ENCODE measurements around the gene RHOBTB3. TPM values are rescaled to one million over a fixed set of nuclear protein-coding genes. Genes with fewer than 3 reads are reported as not detected.

The RHOBTB3 gene
- total RNA-seq, 1 experiment from 2014 or later, result 84.3 TPM

DNA sequence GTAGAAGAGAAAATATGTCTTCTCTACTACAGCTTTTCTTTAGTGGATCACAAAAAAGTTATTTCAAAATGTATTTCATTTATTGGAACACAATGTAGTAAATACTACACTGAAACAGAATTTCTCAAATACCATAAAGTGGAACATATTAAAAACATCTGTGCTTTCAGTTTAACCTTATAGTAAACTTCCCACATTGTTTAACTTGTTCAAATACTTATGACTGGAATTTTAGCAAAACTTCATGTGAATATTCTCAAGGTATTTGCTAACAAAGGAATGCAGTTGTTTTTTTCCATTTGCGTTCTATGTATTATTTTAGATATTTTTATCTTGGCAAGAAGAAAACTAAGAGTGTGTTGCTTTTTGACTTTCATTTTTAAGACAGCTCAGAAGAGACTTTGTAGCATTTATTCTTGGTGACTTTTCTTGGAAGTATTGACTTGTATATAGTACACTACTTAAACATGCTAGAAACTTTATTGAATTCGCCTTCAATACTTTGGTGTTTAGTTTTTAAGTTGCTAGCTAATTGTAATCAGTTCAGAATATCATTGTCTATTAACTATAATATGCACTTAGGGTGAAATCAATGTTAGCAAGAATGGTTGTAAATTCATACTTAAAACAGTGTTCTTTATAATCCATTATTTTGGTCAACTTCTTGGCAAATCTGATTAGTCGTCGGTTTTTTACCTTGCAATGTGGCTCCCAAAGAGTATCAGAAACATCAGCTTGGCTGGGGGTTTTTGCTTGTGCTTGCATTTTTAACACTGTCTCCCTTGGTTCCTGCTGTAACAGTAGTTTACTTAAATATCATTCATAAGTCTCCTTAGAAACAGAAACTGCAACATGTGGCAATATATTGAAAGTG is 5.0 kb upstream of the RHOBTB3 start:
- ATAC-seq (no peak), DNase-seq (ENCODE audit: low read depth, low spot score) (no peak)
- Histone ChIP-seq H3K27me3 (ENCODE audit: insufficient read depth, low read length) (no peaks in the 10 kb centered on the region), H3K4me2 (ENCODE audit: low read length) (peak overlapping the region; percentile 93; the same call in 1 of the 2 replicates), H3K9ac (ENCODE audit: low read length) (no peak overlapping the region), H3K79me2 (ENCODE audit: insufficient read depth, low read length) (no peaks in the 10 kb centered on the region), H3K9me3 (ENCODE audit: control insufficient read depth in 1 of 2, insufficient read depth in 1 of 2, low read depth in 1 of 2, low read length in 2 of 2) (no peaks in the 10 kb centered on the region), H3K36me3 (ENCODE audit: control insufficient read depth in 1 of 2, insufficient read depth in 2 of 2, low read length in 2 of 2) (no peaks in the 10 kb centered on the region), H3K27ac (ENCODE audit: low read depth, low read length) (no peak overlapping the region), H4K20me1 (ENCODE audit: insufficient read depth) (no peaks in the 10 kb centered on the region), H2AFZ (ENCODE audit: low read depth, low read length, poor library complexity, severe bottlenecking) (no peak overlapping the region), H3K4me1 (ENCODE audit: control insufficient read depth in 1 of 2, insufficient read depth in 2 of 2, low read length in 2 of 2) (peaks cover 43 to 50% of the 10 kb centered on the region in 2 experiments), H3K4me3 (replicated peaks in 1 of 2; ENCODE audit: low read depth in 1 of 2, low read length in 2 of 2) (no peak overlapping the region), H3K9me2 (ENCODE audit: insufficient read depth) (no peaks in the 10 kb centered on the region)
- intact Hi-C loops (cut with micrococcal nuclease), result no loop called here
- ChIA-PET CTCF (interaction anchor here (1.5 kb wide), 1 partner anchor 55 kb away, joined by 3 read pairs; no protein-coding TSS in a partner anchor), RAD21 (ENCODE audit: low non-redundant PET in 1 of 2, low total read pairs in 2 of 2, uncharacterized antibody in 2 of 2, unreplicated experiment in 2 of 2) (no interaction called here), POLR2A (no interaction called here)
- TF ChIP-seq FOSL1 (IDR thresholded peaks at IDR 0.05; ENCODE audit: low read depth), result no peak
- TF ChIP-seq TCF7L2 (IDR thresholded peaks at IDR 0.05; ENCODE audit: borderline replicate concordance, extremely low read depth, insufficient read depth, insufficient read length), result no peak
- TF ChIP-seq SP1 (IDR thresholded peaks at IDR 0.05; ENCODE audit: low read depth), result no peak
- TF ChIP-seq ELF1 (IDR thresholded peaks at IDR 0.05; ENCODE audit: borderline replicate concordance, low read depth), result no peak
- no peak for TF ChIP-seq EZH2phosphoT487 (IDR thresholded peaks at IDR 0.05; ENCODE audit: borderline replicate concordance)
- TF ChIP-seq, protein P1, sequence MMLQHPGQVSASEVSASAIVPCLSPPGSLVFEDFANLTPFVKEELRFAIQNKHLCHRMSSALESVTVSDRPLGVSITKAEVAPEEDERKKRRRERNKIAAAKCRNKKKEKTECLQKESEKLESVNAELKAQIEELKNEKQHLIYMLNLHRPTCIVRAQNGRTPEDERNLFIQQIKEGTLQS (IDR thresholded peaks at IDR 0.05), result no peak
- no peak for TF ChIP-seq EZH2 (IDR thresholded peaks at IDR 0.05)
- no peak for TF ChIP-seq CEBPB (IDR thresholded peaks at IDR 0.05; ENCODE audit: low read depth)
- no peak for TF ChIP-seq YY1 (IDR thresholded peaks at IDR 0.05; ENCODE audit: extremely low read depth, insufficient replicate concordance, low read depth, low read length)
- no peak for TF ChIP-seq EGR1 (IDR thresholded peaks at IDR 0.05; ENCODE audit: low read depth)
- no peak for TF ChIP-seq ZNF274 (IDR thresholded peaks at IDR 0.05; ENCODE audit: low read depth, low read length)
- TF ChIP-seq, protein P2, sequence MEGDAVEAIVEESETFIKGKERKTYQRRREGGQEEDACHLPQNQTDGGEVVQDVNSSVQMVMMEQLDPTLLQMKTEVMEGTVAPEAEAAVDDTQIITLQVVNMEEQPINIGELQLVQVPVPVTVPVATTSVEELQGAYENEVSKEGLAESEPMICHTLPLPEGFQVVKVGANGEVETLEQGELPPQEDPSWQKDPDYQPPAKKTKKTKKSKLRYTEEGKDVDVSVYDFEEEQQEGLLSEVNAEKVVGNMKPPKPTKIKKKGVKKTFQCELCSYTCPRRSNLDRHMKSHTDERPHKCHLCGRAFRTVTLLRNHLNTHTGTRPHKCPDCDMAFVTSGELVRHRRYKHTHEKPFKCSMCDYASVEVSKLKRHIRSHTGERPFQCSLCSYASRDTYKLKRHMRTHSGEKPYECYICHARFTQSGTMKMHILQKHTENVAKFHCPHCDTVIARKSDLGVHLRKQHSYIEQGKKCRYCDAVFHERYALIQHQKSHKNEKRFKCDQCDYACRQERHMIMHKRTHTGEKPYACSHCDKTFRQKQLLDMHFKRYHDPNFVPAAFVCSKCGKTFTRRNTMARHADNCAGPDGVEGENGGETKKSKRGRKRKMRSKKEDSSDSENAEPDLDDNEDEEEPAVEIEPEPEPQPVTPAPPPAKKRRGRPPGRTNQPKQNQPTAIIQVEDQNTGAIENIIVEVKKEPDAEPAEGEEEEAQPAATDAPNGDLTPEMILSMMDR (IDR thresholded peaks at IDR 0.05 in 2 of 3, conservative IDR thresholded peaks at IDR 0.05 in 1 of 3; ENCODE audit: borderline replicate concordance in 1 of 3, insufficient read depth in 1 of 3, low read depth in 2 of 3, low read length in 2 of 3), result no peak
- no peak for TF ChIP-seq POLR2AphosphoS5 (IDR thresholded peaks at IDR 0.05; ENCODE audit: low read depth, low read length)
- TF ChIP-seq POLR2A (IDR thresholded peaks at IDR 0.05; ENCODE audit: borderline replicate concordance, extremely low read depth, insufficient read depth, insufficient read length), result no peak
- TF ChIP-seq RAD21 (IDR thresholded peaks at IDR 0.05; ENCODE audit: low read depth), result no peak
- TF ChIP-seq ZFX (IDR thresholded peaks at IDR 0.05), result no peak
- no peak for TF ChIP-seq JUND (IDR thresholded peaks at IDR 0.05)
- TF ChIP-seq CBX3 (IDR thresholded peaks at IDR 0.05; ENCODE audit: low read depth), result no peak
- no TSS peak for BruUV-seq (replicated peaks)
